ENCODE data around the gene RASAL2. TPM values are rescaled to one million over a fixed set of nuclear protein-coding genes. Genes with fewer than 3 reads are reported as not detected.
A peak's percentile ranks its signal among the peaks of the same experiment; 100 is the strongest.

The RASAL2 gene
- polyA plus RNA-seq, 2 of the 4 experiments (the other 2 are of a cell fraction), result 7.1 to 17.6 TPM

GRCh38 chr1:178220094-178220493, 126.2 kb downstream of the RASAL2 start:
- H3K4me1 ChIP-seq, result peaks cover 19% of the 10 kb centered on the region
- ATAC-seq (peak; percentile 34 to 36; a peak in 2 of 6 replicates), DNase-seq (ENCODE audit: low read depth in 1 of 2, low spot score in 1 of 2) (no peak), FAIRE-seq (no peak)
- POLR2A ChIA-PET, result no interaction called here
- H3K27ac ChIP-seq, result no peak overlapping the region; a peak in 1 of 6 replicates
- 81% methylated on average over 1 of the region's 1 CpG for WGBS (ENCODE audit: missing lambda C conversion rate)
- no peak overlapping the region for H3K4me2 ChIP-seq
- CTCF ChIA-PET, result interaction anchor here (1.4 kb wide), 1 partner anchor 125 kb away, joined by 4 read pairs; no protein-coding TSS in a partner anchor
- H3K4me3 ChIP-seq, result no peak overlapping the region
- TF ChIP-seq HMGXB4 (CRISPR knock-in tag; IDR thresholded peaks at IDR 0.05; ENCODE audit: borderline replicate concordance) (no peak), FOSL2 (IDR thresholded peaks at IDR 0.05) (no peak), FOSL2 (CRISPR knock-in tag; IDR thresholded peaks at IDR 0.05) (peak; percentile 19; the same call in 1 of the 2 replicates), EHMT2 (IDR thresholded peaks at IDR 0.05; ENCODE audit: low read depth) (no peak), EP300 (IDR thresholded peaks at IDR 0.05) (no peak)
- H3K9me3 ChIP-seq, result no peaks in the 10 kb centered on the region

- Histone ChIP-seq H3K4me3 (no peak overlapping the region), H3K27ac (no peak overlapping the region), H3K9me3 (no peaks in the 10 kb centered on the region), H3K4me2 (no peak overlapping the region), H3K4me1 (peaks cover 25% of the 10 kb centered on the region)
- DNase-seq (ENCODE audit: low read depth in 1 of 2, low spot score in 1 of 2), result no peak
- TF ChIP-seq HDAC2 (IDR thresholded peaks at IDR 0.05) (no peak), EHF (CRISPR knock-in tag; IDR thresholded peaks at IDR 0.05) (no peak), RNF2 (IDR thresholded peaks at IDR 0.05; ENCODE audit: borderline replicate concordance, low read depth) (no peak), TP53 (CRISPR knock-in tag; IDR thresholded peaks at IDR 0.05) (no peak), NFE2L2 (conservative IDR thresholded peaks at IDR 0.05; ENCODE audit: low read length) (no peak), NR3C1 (IDR thresholded peaks at IDR 0.05) (no peak), POLR2A (IDR thresholded peaks at IDR 0.05; ENCODE audit: low read length) (no peak), POLR2AphosphoS2 (conservative IDR thresholded peaks at IDR 0.05; ENCODE audit: low read length) (no peak), HES2 (IDR thresholded peaks at IDR 0.05) (no peak), KDM1A (IDR thresholded peaks at IDR 0.05; ENCODE audit: low read depth) (no peak), RAD21 (conservative IDR thresholded peaks at IDR 0.05 in 1 of 2, IDR thresholded peaks at IDR 0.05 in 1 of 2) (no peak), ATOH8 (CRISPR knock-in tag; IDR thresholded peaks at IDR 0.05; ENCODE audit: low read depth) (no peak), CBX8 (IDR thresholded peaks at IDR 0.05) (no peak), HEYL (CRISPR knock-in tag; IDR thresholded peaks at IDR 0.05) (no peak)
- ATAC-seq, result no peak
- CTCF ChIA-PET, result interaction anchor here (0.6 kb wide), 1 partner anchor 41 kb away, joined by 3 read pairs; no protein-coding TSS in a partner anchor
- 80% methylated on average over 1 of the region's 1 CpG for WGBS (ENCODE audit: missing lambda C conversion rate)
- no peak for FAIRE-seq
- POLR2A ChIA-PET, result no interaction called here
Observed at GRCh38 chr1:178223289-178223688, 129.4 kb downstream of the RASAL2 start.

GRCh38 chr1:178224358-178224757, 130.5 kb downstream of the RASAL2 start:
- no peak overlapping the region for H3K27ac ChIP-seq
- ChIA-PET CTCF (interaction anchor here (1.1 kb wide), 1 partner anchor 75 kb away, joined by 3 read pairs; no protein-coding TSS in a partner anchor), POLR2A (no interaction called here)
- FAIRE-seq (no peak), DNase-seq (ENCODE audit: low read depth in 1 of 2, low spot score in 1 of 2) (peak in 1 of 2 experiments; percentile 29), ATAC-seq (no peak)
- H3K4me3 ChIP-seq, result no peak overlapping the region
- WGBS (ENCODE audit: missing lambda C conversion rate), result 46% methylated on average over 4 of the region's 4 CpGs
- H3K9me3 ChIP-seq, result no peaks in the 10 kb centered on the region
- H3K4me2 ChIP-seq, result peak overlapping the region; percentile 54
- peaks cover 25% of the 10 kb centered on the region for H3K4me1 ChIP-seq
- TF ChIP-seq HOXA7 (CRISPR knock-in tag; IDR thresholded peaks at IDR 0.05), result no peak
- TF ChIP-seq NR3C1 (IDR thresholded peaks at IDR 0.05), result no peak

All from A549 (cell line).